OCI-LY7 (cell line): ENCODE data around the gene ADM2.

Experiments
- CTCF ChIP-seq: fragments of 200-600 bp; sonication (generic); conservative IDR thresholded peaks from 2 replicates; pipeline ENCODE4 v1.5.1; 2014; ENCODE audit warnings: mild to moderate bottlenecking, antibody characterized with exemption, low read length, moderate library complexity, mixed read lengths
- EZH2phosphoT487 ChIP-seq: fragments of 200-600 bp; sonication (generic); IDR thresholded peaks from 2 replicates; pipeline ENCODE4 v1.6.1; 2018; ENCODE audit warnings: low read depth, borderline replicate concordance, mild to moderate bottlenecking, mixed run types, antibody characterized with exemption, low read length, moderate library complexity, mixed read lengths

GRCh38 chr22:50436841-50437341 lies 44.5 kb upstream of the ADM2 start:
- TF ChIP-seq CTCF (no peak), EZH2phosphoT487 (no peak)
